CD4-positive, alpha-beta T cell treated with Interferon gamma for 1 hour (primary cell): Measurements from ENCODE around the gene LNPEP.
"Not testable (repeated sequence)": the region's sequence is repeated elsewhere in the genome, so short reads cannot be mapped to it uniquely, and the experiment has no call there.

Experiments used
- DNase-seq: peaks from one replicate; pipeline ENCODE4 v3.0.0-alpha.2; 2020

Gene LNPEP

DNA sequence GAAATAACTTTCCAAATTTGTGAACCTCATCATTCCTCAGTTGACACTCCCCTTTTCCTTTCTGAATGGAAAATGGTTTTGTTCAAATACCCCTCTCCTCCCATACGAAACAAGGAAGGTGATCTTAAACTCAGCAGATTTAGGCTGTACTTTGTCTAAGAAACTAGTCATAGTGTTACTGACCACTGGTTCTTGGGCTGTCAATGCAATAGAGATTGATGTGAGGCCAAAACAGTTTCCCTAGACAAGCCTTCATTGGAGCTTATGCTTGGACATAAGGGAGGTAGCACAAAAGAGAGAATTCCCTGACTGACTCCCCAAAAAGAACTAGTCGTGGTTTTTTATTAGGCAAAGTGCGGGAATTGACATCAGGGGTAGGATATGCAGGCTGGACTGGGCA is 5.3 kb upstream of the LNPEP start:
- no peak for DNase-seq

DNA sequence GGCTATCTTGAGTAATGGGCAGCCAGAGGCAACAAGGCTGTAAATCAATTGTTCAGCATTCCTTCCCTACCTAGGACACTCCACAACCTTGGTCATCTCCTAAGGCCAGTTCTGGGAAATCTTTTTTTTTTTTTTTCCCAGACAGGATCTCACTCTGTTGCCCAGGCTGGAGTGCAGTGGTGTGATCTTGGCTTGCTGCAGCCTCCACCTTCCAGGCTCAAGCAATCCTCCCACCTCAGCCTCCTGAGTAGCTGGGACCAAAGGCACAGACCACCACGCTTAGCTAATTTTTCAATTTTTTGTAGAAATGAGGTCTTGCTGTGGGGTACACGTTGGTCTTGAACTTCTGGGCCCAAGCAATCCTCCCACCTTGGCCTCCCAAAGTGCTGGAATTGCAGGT is 4.8 kb upstream of the LNPEP start:
- not testable (repeated sequence) for DNase-seq

DNA sequence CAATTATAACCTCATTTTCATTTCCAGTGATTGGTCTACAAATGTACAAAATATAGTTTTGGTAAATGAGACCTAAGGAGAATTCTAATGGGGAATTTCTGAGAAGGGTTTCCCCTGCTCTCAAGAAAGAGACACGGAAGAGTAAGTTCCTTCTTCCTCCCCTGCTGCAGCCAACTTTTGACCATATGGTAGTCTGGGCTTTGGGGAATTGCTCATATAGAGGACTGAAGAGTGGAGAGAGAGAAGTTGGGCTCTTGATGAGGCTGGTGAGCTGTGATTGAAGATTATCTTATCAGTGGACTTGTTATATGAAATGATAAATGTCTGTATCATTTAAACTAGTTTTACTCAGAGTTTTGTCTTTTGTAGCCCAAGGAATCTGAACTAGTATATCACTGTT is 4.3 kb upstream of the LNPEP start:
- DNase-seq, result peak; percentile 4

DNA sequence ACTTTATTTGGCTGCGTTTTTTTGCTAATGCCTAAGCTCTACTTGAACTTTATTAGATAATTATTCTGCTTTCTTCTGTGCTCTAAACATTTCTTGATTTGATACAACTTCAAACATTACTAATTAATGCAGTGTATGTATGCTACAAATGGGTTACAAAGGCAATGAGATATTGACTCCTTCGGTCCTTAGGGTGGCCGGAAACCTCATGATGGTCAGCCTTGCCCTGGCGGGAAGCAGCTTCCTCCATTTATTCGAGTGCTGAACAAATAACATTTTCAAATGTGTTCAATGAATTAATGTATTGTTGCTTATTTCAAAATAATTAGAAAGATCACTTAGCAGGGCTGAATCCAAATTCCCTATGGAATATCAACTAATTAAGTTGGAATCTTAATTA is 3.9 kb upstream of the LNPEP start:
- DNase-seq, result no peak

DNA sequence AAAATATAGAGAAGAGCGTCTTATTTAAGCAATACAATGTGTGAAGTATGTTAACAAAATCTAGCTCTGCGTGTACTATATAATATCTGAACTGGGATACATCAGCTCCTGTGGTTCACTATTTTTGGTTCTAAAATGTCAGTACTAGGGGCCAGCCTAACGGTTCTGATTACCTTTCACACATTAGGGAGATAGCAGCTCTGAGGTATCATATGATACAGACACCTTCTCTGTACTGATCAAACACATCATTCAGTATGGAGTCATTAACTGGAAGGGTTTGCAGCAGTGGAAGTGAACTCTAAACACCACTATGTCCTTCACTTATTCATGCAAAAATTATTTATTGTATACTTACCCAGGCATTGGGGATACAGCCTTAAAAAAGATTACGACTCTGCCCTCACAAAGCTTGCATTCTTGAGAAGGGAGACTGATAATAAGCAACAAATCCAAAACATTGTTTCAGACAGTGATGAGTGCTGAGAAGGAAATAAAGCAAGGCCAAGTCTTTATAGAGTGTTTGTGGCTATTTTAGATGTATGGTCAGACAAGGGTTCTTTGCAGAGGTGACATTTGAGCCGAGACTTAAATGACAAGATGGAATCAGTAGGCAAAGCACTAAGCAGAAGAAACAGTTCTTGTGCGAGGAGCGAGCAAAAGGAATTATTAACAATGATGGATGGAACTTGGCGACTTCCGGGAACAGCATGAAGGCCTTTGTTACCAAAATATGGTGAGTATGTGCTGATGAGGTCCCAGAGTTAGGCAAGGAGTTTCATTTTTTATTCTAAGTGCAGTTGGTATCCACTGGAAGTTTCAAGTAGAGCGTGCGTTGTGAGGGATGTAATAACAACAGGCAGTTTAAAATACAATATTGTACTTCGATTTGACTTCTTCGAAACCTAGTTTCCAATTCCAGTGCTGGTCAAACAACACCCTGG is 1.8 kb upstream of the LNPEP start:
- DNase-seq, result no peak

DNA sequence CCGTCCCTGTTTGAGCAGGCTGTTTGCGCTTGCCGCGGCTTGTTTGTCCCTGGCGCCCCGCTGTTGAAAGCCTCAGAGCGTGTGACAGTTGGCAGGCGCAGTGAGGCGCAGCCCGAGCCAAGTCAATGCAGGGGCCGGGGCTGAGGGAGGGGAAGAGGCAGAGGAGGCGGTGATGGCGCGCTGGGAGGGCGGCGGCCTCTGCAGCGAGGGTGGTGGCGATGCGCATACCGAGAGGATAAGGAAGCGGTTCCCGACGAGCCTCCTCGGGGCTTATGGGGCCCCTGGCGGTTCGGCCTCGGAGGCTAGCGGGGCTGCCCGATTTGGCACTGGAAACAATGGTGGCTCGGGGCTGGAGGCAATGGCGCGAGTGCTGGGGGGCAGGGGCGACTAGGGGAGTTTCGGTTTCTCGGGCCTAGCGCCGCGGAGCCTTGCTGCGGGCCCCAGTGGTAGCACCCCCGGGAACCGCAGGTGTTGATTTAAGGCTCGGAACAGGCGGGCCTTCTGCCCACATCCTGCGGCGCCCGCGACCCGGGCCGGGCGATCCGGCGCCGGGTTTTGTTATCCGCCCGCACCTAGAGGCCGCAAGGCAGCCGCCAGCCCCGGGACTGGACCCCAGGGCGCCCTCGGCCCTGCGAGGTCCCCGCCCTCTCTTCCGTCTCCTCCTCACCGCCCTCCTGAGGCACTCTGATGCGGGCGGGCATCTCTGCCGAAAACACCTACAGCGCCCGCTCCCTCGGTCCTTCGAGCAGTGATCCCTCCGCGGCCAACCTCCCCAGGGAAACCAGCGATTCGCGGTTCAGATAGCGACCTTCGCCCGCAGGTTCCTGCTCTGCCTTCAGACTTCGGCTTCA is 947 bp upstream of the LNPEP start:
- DNase-seq, result peak; percentile 95

DNA sequence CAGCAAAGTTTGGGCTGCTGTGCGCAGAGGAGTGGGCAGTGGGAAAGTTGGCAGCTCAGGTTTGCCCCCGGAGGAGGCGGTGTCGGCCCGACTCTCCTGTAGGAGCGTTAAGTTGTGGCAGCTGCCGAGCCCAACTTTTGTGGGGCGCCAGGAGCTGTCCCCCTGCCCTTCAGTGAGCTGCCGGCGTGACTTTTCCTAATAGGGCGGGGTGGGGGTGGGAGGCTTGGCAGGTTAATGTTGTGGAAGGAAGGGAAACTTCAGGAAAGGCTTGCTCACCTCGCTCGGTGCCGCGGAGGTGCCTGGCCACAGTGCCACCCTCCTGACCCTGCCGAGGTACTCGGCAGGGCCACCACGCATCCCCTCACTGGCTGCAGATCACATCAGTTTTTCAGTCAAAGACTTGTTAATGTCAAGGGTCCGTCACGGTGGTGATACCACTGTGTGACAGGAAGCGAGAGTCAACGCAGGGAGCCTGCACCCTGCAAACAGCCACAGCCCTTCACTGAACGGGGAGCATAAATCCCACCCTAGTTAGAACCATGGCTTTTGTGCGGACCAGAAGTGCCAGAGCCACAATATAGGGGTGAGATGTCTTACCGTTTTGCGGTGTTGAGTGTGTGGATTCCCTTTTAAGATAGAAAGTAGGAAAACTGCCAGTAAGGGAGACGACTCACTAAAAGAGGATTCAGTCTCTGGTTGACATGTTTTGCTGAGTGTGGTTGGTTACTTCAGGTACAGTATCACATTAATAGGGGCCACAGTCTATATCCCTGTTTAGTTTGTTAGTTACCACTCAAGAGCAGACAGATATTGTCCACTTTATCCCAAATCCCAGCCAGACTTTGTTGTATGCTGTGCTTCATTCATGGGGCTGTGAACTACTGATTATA is 796 bp downstream of the LNPEP start:
- DNase-seq, result peak; percentile 40

DNA sequence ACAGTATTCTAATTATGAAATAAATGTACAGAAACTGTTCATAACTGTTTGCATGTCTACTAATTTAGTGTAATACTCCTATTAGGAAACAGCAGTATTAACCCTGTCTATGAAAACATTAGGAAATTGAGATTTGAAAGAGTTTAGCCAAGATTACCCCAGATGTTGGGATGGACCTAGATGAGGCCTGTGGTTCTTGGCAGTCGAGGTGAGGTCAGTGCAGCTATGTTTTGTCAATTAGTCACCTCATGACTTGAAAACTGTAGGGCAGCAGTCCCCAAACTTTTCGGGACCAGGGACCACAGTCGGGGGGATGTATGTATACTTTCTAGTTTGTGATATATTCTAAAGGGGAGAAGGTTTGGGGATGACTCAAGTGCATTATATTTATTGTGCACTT is 4.7 kb downstream of the LNPEP start:
- DNase-seq, result no peak

DNA sequence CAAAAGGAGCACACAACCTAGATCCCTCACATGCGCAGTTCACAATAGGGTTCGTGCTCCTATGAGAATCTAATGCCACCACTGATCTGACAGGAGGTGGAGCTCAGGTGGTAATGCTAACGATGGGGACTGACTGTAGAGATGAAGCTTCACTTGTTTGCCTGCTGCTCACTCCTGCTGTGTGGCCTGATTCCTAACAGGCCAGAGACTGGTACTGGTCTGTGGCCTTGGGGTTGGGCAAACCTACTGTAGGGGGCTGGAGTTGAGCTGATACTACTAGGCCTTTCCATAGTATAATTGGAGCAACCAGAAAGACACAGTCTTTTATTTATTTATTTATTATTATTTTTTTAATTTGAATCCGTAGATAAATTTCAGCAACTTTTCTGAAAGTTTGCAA is 5.3 kb downstream of the LNPEP start:
- DNase-seq, result no peak

DNA sequence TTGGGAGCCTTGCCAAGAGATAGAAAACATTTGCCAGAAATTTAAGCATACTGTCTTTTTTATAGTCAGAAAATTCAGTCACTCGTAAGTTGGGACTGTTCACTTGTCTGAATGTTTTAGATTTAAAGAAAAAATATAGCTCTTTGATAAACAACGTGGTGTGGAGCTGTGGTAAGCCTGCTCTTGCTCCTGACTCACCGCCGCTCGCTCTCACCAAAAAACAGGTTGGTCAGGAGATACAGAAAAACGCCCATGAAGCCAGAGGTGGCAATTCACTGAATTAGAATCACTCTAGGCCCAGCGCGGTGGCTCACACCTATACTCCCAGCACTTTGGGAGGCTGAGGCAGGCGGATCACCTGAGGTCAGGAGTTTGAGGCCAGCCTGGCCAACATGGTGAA is 6.2 kb downstream of the LNPEP start:
- no peak for DNase-seq

DNA sequence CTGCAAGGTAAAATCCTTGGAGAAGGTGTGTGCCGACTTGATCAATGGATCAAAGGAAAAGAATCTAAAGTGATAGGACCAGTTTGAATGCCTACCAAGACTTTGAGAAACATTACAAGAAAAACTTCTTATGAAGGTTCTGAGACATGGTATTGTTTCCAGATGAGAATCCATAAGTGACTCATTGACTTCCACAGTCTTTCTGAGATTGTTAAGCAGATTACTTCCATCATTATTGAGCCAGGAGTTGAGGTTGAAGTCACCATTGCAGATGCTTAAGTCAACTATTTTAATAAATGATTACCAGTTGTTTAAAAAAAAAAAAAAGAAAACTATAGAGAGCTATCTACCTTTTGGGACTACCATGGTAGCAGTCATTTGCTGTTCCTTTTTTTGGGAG is 7.0 kb downstream of the LNPEP start:
- no peak for DNase-seq

DNA sequence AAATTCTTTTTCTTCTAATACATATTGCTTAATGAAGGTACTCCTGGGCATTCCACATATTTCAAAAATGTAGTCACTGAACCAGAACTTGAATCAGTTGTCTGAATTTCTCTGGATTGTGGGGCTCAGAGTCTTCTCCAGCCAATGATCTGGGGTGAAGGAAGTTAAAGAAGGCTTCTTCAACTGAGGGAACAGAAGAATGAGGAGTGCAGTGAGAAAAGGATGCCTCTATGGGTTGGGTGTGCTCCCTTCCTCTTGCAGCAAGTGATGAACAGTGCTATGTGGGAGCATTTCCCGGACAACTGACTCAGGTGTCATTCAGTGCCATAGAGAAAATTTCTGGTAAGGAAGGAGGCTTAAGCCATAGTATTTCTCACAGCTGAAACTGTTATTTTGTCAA is 7.9 kb downstream of the LNPEP start:
- DNase-seq, result no peak

DNA sequence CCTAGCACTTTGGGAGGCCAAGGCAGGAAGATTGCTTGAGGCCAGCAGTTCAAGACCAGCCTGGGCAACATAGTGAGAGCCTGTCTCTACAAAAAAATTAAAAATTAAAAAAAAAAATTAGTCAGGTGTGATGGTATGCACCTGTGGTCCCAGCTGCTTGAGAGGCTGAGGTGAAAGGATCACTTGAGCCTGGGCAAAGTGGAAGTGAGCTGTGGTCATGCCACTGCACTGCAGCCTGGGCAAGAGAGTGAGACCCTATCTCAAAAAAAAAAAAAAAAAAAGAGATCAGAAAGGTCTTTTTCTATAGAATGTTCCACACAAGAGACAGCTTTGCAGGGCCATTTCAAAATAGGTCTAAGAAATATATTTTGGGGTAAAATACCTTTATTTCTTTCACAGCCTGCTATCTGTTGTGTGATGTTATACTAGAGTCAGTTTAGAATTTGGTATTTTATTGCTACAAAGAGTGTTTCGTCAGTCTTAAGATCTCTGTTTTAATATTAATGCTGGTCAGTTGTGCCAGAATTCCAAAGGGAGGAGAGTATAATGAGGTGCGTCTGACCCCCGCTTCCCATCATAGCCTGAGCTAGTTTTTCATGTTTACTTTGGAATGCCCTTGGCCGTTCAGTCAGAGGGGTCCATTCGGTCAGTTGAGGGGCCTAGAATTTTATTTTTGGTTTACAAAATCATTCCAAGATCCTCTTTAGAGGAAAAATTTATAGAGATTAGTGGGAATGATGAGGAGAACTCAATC is 9.4 kb downstream of the LNPEP start:
- no peak for DNase-seq

DNA sequence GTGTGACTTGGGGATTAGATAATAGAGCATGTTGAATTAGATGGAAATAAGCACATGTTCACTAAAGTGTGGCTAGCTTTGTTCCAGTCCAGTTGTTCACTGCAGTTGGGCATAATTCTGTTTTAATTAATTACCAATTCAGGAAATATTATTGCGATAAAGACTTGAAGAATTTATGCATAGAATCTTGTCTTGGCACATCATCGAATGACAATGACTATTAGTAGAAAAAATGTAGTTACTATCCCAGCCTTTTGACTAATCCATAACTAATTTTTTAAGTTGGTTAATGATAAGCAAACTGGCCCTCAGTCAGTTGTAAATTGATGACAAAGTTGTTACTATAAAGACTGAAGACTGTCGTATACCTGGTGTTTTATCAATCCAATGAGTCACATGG is 10.5 kb downstream of the LNPEP start:
- no peak for DNase-seq

DNA sequence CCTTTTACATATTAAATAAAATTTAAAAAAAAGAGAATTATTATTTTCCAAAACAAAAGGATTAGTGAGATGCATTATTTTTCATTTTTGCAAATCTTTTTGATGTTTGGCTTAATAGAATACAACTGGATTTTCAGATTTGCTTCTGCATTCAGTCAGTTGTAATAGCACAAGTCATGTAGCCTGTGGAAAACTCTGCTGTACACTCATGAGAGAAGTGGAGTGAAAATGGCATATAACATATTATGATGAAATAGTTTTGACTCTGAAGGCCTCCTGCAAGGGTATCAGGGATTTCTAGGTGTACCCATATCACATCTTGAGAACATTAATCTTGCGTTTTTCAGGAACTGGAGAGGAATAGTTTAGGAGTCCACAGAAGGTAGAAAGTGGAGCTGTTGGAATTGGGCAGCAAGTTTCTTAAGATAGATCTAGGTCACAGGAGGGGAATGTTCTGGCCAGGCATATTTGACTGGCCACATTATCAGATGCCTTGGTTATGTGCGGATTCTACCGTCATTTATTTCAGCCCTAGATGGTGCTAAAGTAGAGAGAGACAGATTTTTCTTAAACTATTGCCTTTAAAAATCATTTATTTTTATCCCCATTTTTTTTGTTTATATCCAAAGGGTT is 16.4 kb downstream of the LNPEP start:
- no peak for DNase-seq

DNA sequence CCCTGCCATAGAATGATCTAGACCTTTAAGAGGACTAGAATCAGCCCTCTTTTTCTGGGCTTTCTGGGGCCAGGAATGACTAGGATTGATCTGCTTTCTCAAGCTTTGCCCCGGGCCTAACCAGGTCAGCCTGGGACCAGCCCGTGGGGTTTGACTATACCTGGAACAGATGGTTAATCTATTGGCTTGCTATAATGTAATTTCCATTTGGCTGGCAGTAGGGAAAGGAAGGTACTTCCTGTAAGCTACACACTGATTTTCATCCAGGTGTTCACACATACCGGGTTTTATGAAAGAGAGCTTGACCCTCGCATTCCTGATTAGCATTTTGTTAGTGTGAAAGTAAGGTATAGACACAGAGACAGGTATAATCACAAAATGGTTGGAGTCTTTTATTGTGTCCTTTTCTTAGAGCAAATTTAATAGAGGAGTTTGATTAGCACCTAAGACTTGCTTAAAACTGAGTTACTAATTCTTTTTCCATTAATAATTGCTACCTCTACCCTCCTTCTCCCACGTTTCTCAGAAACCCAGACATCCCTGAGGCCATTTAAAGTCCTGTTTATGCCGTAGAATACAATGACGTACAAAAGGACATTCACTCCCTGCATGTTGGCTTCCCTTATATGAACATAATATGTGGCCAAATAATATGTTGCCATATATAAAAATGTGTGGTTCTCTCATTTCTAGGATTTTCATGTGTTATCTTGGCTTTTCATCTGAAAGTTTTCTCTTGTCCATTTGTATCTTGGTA is 17.3 kb downstream of the LNPEP start:
- no peak for DNase-seq

DNA sequence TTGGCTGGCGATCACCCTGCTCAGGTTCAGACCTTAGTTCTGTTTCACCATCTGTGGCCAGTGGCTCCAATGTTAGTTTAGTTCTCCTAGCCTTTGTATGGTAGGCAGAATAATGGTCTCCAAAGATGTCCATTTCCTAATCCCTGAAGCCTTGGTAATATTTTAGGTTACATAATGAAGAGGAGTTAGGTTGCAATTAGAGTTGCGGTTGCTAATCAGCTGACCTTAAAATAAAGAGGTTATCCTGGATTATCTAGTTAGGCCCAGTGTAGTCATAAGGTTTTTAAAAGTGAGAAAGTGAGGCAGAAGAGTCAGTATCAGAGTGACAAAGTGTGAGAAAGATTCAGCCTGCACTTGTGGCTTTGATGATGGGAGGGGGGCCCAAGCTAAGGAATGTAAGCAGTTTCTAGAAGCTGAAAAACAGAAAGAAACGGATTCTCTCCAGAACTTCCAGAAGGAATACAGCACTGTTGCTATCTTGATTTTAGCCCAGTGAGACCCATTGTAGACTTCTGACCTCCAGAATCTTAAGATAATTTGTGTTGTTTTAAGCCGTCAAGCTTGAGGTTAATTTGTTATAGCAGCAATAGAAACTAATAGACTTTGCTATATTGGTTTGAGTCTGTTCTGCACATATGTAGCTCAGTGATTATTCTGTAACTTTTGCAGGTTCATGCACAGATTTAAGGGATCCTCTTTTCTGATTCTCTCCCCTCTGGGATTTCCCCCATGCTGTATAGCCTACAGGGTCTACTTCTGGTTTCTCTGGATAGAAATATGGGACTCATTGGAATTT is 21.6 kb downstream of the LNPEP start:
- no peak for DNase-seq

DNA sequence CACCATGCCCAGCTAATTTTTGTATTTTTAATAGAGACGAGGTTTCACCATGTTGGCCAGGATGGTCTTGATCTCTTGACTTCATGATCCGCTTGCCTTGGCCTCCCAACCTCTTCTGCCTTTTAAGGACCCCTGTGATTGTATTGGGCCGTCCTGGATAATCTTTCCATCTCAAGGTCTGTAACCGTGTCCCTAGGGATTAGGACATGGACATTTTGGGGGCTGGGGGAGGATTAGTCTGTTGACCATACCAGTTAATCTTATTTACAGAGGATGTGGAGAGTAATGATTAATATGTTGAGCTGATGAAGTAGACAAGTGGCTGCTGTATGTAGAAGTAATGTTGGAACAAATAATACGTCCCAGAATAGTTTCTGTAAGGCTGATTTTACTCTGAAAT is 23.1 kb downstream of the LNPEP start:
- DNase-seq, result no peak

DNA sequence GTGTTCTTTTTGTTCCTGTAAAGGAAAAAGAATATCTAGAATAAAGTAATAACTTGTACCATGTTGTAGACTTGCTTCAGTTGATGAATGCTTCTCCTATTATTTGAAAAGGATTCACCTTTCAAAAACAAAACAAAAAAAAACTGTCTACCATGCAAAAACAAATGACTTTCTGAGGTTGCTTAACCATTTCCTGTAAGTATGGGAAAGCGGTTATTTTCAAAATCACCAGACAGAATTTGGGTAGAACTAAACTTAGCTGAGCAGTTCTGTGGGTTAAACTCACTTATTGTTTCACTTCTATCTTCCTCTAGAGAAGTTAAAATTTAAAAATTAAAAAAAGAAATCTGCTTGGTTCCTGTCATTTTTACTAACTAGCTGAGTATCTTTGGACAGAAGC is 25.2 kb downstream of the LNPEP start:
- DNase-seq, result no peak

DNA sequence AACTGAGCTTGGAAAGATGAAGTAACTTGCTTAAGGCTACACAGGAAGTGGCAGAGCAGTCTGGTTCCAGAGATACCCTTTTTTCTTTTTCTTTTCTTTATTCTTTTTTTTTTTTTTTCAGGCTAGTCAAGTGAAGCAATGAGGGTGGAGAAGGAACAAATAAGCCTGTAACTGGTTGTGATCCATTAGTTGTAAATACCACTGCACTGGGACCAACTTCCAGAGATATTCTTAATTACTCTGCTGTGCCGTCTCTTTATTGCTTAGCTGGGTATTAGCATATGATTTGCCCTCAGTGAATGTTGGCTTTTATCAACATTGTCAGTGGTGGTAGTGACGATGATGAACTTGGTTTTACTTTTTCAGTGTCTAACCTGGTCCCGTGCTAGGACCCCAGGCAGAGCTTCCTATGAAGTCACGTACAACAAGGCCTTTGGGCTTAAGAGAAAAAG is 26.7 kb downstream of the LNPEP start:
- no peak for DNase-seq
